WI38 (cell line): Measurements from ENCODE around the gene WDR46.

Source experiments
- H3K4me3 ChIP-seq: 2 replicates; pipeline ENCODE4 v1.5.1; 2011; ENCODE audit warnings: low read depth, mild to moderate bottlenecking, control low read depth, low read length
- CTCF ChIP-seq: IDR thresholded peaks from 2 replicates; pipeline ENCODE4 v1.5.1; 2012; ENCODE audit warnings: low read depth, mild to moderate bottlenecking, control low read depth, low read length

WDR46 gene

DNA sequence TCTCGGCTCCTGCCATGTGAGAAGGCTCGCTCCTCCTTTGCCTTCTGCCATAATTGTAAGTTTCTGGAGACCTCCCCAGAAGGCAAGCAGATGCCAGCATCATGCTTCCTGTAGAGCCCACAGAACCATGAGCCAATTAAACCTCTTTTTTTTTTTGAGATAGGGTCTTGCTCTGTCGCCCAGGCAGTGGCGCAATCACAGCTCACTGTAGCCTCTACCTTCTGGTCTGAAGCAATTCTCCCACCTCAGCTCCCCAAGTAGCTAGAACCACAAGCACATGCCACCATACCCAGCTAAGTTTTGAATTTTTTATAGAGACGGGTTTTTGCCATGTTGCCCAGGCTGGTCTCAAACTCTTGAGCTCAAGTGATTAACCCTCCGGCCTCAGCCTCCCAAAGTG is 52.2 kb downstream of the WDR46 start:
- TF ChIP-seq CTCF = no peak

GRCh38 chr6:33236328-33236727 is 52.7 kb downstream of the WDR46 start:
- TF ChIP-seq CTCF = no peak
- H3K4me3 ChIP-seq = no peak overlapping the region

More for the DNA sequence above, 52.2 kb downstream of the WDR46 start:
- no peak overlapping the region for H3K4me3 ChIP-seq

GRCh38 chr6:33235221-33235634 is 53.8 kb downstream of the WDR46 start:
- H3K4me3 ChIP-seq = no peak overlapping the region
- TF ChIP-seq CTCF = no peak
